H1 (cell line): ENCODE results near the gene EIF4EBP2. TPM values are rescaled to one million over a fixed set of nuclear protein-coding genes. Genes with fewer than 3 reads are reported as not detected.

ENCODE experiments used
- CTCF ChIA-PET: fragments of 300-600 bp; sonication (Branson Sonifier 250); formaldehyde crosslinking; loops from one replicate; lab custom pipeline; 2021; ENCODE audit not compliant: partially characterized antibody; lab: Charles Lee
- POLR2A ChIA-PET: fragments of 300-600 bp; sonication (Branson Sonifier 250); formaldehyde crosslinking; loops from one replicate; lab custom pipeline; 2021; ENCODE audit warnings: inconsistent platforms; ENCODE audit not compliant: partially characterized antibody; lab: Charles Lee
- DNase-seq, 2 experiments: peaks; one replicate each; pipeline versions ENCODE4 v3.0.0 to v3.0.0-alpha.2; 2010 to 2022; ENCODE audit warnings: low spot score in 2 of 2, low read depth in 1 of 2, mixed read lengths in 1 of 2
- FAIRE-seq: peaks from 2 replicates; lab custom pipeline; 2011; peaks lifted over from hg19 to GRCh38; lab: Jason Lieb, UNC
- H2AFZ ChIP-seq: 2 replicates; pipeline ENCODE4 v1.8.1; 2012; ENCODE audit warnings: low read length, inconsistent platforms
- H2AK5ac ChIP-seq: 2 replicates; pipeline ENCODE4 v1.6.1; 2013; ENCODE audit warnings: low read depth, low read length
- H2BK120ac ChIP-seq: replicated peaks from 2 replicates; pipeline ENCODE3; 2013; ENCODE audit warnings: low read depth, low read length, inconsistent platforms
- H2BK12ac ChIP-seq: 2 replicates; pipeline ENCODE4 v1.6.1; 2013; ENCODE audit warnings: low read depth, low read length
- H2BK15ac ChIP-seq: 2 replicates; pipeline ENCODE4 v1.6.1; 2013; ENCODE audit warnings: low read length
- H2BK20ac ChIP-seq: 2 replicates; pipeline ENCODE4 v1.6.1; 2013; ENCODE audit warnings: low read length
- H2BK5ac ChIP-seq: 2 replicates; pipeline ENCODE4 v1.6.1; 2013; ENCODE audit warnings: low read depth, low read length
- H3K14ac ChIP-seq: 2 replicates; pipeline ENCODE4 v1.6.1; 2013; ENCODE audit warnings: inconsistent platforms; ENCODE audit not compliant: insufficient read length
- H3K18ac ChIP-seq: 2 replicates; pipeline ENCODE4 v1.6.1; 2013; ENCODE audit warnings: low read length; ENCODE audit errors: extremely low read depth
- H3K23ac ChIP-seq: 2 replicates; pipeline ENCODE4 v1.6.1; 2013; ENCODE audit warnings: inconsistent platforms; ENCODE audit not compliant: insufficient read length
- H3K23me2 ChIP-seq: 2 replicates; pipeline ENCODE4 v1.6.1; 2013; ENCODE audit warnings: low read depth, low read length
- H3K27ac ChIP-seq: 2 replicates; pipeline ENCODE4 v1.6.1; 2011; ENCODE audit warnings: low read depth, low read length, inconsistent platforms
- H3K27me3 ChIP-seq, 4 experiments: replicated peaks in 1 of 4; 1 replicate in 1 of 4; 2 replicates in 3 of 4; pipeline versions ENCODE4 v1.6.1 to v1.8.1; 2011 to 2013; ENCODE audit warnings: low read length in 3 of 4, mild to moderate bottlenecking in 3 of 4, inconsistent platforms in 2 of 4, mixed read lengths in 2 of 4, moderate library complexity in 1 of 4; ENCODE audit not compliant: control insufficient read depth in 3 of 4, insufficient read depth in 3 of 4; ENCODE audit errors: extremely low read depth in 1 of 4
- H3K36me3 ChIP-seq, 4 experiments: 2 replicates each; pipeline versions ENCODE4 v1.6.1 to v1.8.1; 2011 to 2013; ENCODE audit warnings: mild to moderate bottlenecking in 4 of 4, low read length in 3 of 4, moderate library complexity in 2 of 4, control low read depth in 1 of 4, inconsistent platforms in 1 of 4; ENCODE audit not compliant: insufficient read depth in 4 of 4, control insufficient read depth in 2 of 4
- H3K4ac ChIP-seq: replicated peaks from 2 replicates; pipeline ENCODE3; 2013; ENCODE audit warnings: low read length, low read depth, mixed read lengths, inconsistent platforms; ENCODE audit not compliant: insufficient read length
- H3K4me1 ChIP-seq, 4 experiments: replicated peaks in 1 of 4; 1 replicate in 1 of 4; 2 replicates in 3 of 4; pipeline versions ENCODE4 v1.6.1 to v1.8.1; 2011 to 2013; ENCODE audit warnings: low read length in 3 of 4, inconsistent platforms in 2 of 4, mixed read lengths in 1 of 4; ENCODE audit not compliant: insufficient read depth in 4 of 4, control insufficient read depth in 3 of 4
- H3K4me2 ChIP-seq, 2 experiments: 2 replicates each; pipeline versions ENCODE4 v1.6.1 to v1.8.1; 2011 to 2013; ENCODE audit warnings: low read depth in 2 of 2, low read length in 2 of 2, control low read depth in 1 of 2, inconsistent platforms in 1 of 2, mild to moderate bottlenecking in 1 of 2; ENCODE audit not compliant: insufficient read depth in 1 of 2
- H3K4me3 ChIP-seq, 4 experiments: fragments of 200-600, 300-600 bp in 1 of 4; sonication (generic), shearing (Covaris generic), sonication (Bioruptor Twin) in 1 of 4; 2 replicates each; pipeline versions ENCODE4 v1.5.1 to v1.8.1; 2011 to 2016; ENCODE audit warnings: low read length in 4 of 4, low read depth in 3 of 4, control low read depth in 2 of 4, inconsistent platforms in 2 of 4, mild to moderate bottlenecking in 2 of 4, mixed read lengths in 1 of 4, moderate library complexity in 1 of 4; ENCODE audit not compliant: insufficient read depth in 2 of 4; ENCODE audit errors: extremely low read depth in 1 of 4
- H3K56ac ChIP-seq: replicated peaks from 2 replicates; pipeline ENCODE3; 2013; ENCODE audit warnings: low read depth, mild to moderate bottlenecking, mixed read lengths, low read length, inconsistent platforms; ENCODE audit not compliant: insufficient read length
- H3K79me1 ChIP-seq: 2 replicates; pipeline ENCODE4 v1.6.1; 2013; ENCODE audit warnings: low read depth, low read length, control low read depth
- H3K79me2 ChIP-seq, 2 experiments: 2 replicates each; pipeline versions ENCODE4 v1.6.1 to v1.8.1; 2012 to 2013; ENCODE audit warnings: low read length in 2 of 2, mild to moderate bottlenecking in 2 of 2, inconsistent platforms in 1 of 2; ENCODE audit not compliant: insufficient read depth in 2 of 2, control insufficient read depth in 1 of 2
- H3K9ac ChIP-seq, 4 experiments: replicated peaks in 1 of 4; 1 replicate in 1 of 4; 2 replicates in 3 of 4; pipeline versions ENCODE4 v1.6.1 to v1.8.1; 2011 to 2013; ENCODE audit warnings: low read depth in 3 of 4, low read length in 3 of 4, control low read depth in 2 of 4, mild to moderate bottlenecking in 2 of 4, moderate library complexity in 2 of 4, inconsistent platforms in 1 of 4; ENCODE audit errors: extremely low read depth in 1 of 4
- H3K9me3 ChIP-seq, 2 experiments: 2 replicates each; pipeline versions ENCODE4 v1.6.1 to v1.8.1; 2012 to 2013; ENCODE audit warnings: mild to moderate bottlenecking in 2 of 2, moderate library complexity in 2 of 2, control low read depth in 1 of 2, inconsistent platforms in 1 of 2, low read depth in 1 of 2, low read length in 1 of 2, mixed read lengths in 1 of 2; ENCODE audit not compliant: insufficient read depth in 2 of 2
- H4K20me1 ChIP-seq, 2 experiments: replicated peaks in 1 of 2; 2 replicates each; pipeline versions ENCODE3 to v1.8.1; 2011 to 2013; ENCODE audit warnings: inconsistent platforms in 2 of 2, low read length in 2 of 2, mild to moderate bottlenecking in 1 of 2; ENCODE audit not compliant: insufficient read depth in 2 of 2, control insufficient read depth in 1 of 2
- H4K5ac ChIP-seq: 2 replicates; pipeline ENCODE4 v1.6.1; 2013; ENCODE audit warnings: low read length, low read depth, mixed read lengths, inconsistent platforms; ENCODE audit not compliant: insufficient read length
- H4K8ac ChIP-seq: 2 replicates; pipeline ENCODE4 v1.8.0; 2013; ENCODE audit warnings: mild to moderate bottlenecking, moderate library complexity, low read length, inconsistent platforms; ENCODE audit not compliant: insufficient read depth; ENCODE audit errors: extremely low read depth
- H4K91ac ChIP-seq: replicated peaks from 2 replicates; pipeline ENCODE3; 2013; ENCODE audit warnings: low read length, mixed read lengths, inconsistent platforms; ENCODE audit not compliant: insufficient read length
- CHD1 ChIP-seq: IDR thresholded peaks from 2 replicates; pipeline ENCODE4 v1.6.1; 2012; ENCODE audit warnings: low read depth, low read length, improper control_type of control experiment
- CTBP2 ChIP-seq: IDR thresholded peaks from 2 replicates; pipeline ENCODE4 v1.7.0; 2011; ENCODE audit warnings: borderline replicate concordance, mild to moderate bottlenecking, moderate library complexity, mixed read lengths, low read length; ENCODE audit not compliant: insufficient read depth, insufficient read length
- HDAC6 ChIP-seq: IDR thresholded peaks from one replicate; pipeline ENCODE4 v1.7.1; 2012; ENCODE audit warnings: low read depth, mild to moderate bottlenecking, inconsistent platforms, low read length, moderate library complexity
- POU5F1 ChIP-seq: IDR thresholded peaks from 2 replicates; pipeline ENCODE4 v1.6.1; 2011; ENCODE audit warnings: low read depth, mild to moderate bottlenecking, low read length, moderate library complexity
- SUZ12 ChIP-seq: fragments of 200-600 bp; sonication (generic); IDR thresholded peaks from 2 replicates; pipeline ENCODE4 v1.6.1; 2012; ENCODE audit warnings: mild to moderate bottlenecking, inconsistent platforms, low read length, moderate library complexity, mixed read lengths
- WGBS, 2 experiments: shearing (Covaris generic) in 1 of 2; methylation state at CpG; one replicate each; pipeline versions ENCODE4 v1.1.6 to v1.1.7; 2013 to 2015; ENCODE audit warnings: low lambda C conversion rate in 2 of 2, mixed read lengths in 2 of 2, inconsistent platforms in 1 of 2, low coverage in 1 of 2, missing lambda C conversion rate in 1 of 2; ENCODE audit not compliant: insufficient replicate concordance in 2 of 2, insufficient coverage in 1 of 2, insufficient read length in 1 of 2; ENCODE audit errors: extremely low coverage in 1 of 2, missing lambda C conversion rate in 1 of 2; 5-methylcytosine and 5-hydroxymethylcytosine counted together
- polyA plus RNA-seq, 7 experiments: library from polyadenylated mRNA; depleted of rRNA in 3 of 7; stranded (reverse) in 5 of 7; unstranded in 2 of 7; fragments of >200 nt in 5 of 7; fragments of 200-250 nt in 2 of 7; gene quantifications; 1 replicate in 5 of 7; 2 replicates in 1 of 7; 4 replicates in 1 of 7; pipeline versions ENCODE4 v1.2.1 to v1.2.3, GENCODE V29; 2011 to 2013; ENCODE audit warnings: missing spikeins in 2 of 7, mixed read lengths in 2 of 7
- total RNA-seq: library from RNA; stranded (reverse); fragmentation: NEBNext Ultra II Directional; extraction: Animal tissue kit (Norgen Biotek cat#: 25700); gene quantifications from 2 replicates; pipeline ENCODE4 v1.2.1, GENCODE V29; 2021
- TF ChIP-seq, protein P1 (sequence below): IDR thresholded peaks from 2 replicates; pipeline ENCODE4 v1.6.1; 2012; ENCODE audit warnings: inconsistent platforms
- TF ChIP-seq, protein P2 (sequence below): IDR thresholded peaks from 2 replicates; pipeline ENCODE4 v1.6.1; 2011; ENCODE audit warnings: low read length, improper control_type of control experiment

The EIF4EBP2 gene
- total and polyA plus RNA-seq, 2 of the 8 experiments (the other 6 are each of a cell fraction or from before 2014, with no cell fraction given) = 55.3 to 144 TPM

DNA sequence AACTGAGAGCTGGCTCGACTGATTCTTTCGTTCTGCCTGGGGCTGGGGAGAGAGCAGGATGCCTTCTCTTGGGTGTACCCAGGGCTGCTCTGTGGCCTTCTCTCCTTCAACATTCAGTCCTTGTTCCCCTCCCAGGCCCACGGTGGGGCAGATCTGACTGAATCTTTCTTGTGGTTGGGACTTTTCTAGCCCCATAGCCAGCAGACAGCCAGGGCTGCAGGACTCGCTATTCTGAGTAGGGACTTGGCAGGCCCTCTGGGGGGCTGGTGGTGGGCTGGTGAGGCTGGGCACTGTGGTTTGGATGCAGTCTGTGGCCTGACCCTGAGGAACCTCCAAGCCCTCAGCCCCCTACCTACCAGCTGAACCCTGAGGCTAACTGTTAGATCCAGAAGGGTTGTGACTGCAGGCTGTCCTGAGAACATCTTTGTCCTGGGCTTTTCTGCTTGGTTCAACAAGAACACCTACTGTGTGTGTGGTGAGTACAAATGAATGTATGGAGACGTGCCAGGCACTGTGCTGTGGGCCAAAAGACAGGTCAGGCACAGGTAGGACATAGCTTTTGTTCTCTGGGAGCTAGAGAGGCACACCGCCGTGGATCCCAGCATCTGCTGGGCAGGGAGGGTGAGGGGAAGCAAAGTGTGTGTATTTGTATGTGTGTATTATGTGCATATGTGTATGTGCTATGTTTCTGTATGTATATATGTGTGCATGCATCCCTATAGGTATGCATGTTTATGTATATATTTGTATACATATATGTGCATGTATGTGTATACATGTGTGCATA lies 72.5 kb downstream of the EIF4EBP2 start:
- Histone ChIP-seq H3K9me3 (no peaks in the 10 kb centered on the region), H3K14ac (no peak overlapping the region), H2BK120ac (no peak overlapping the region), H3K4me3 (no peak overlapping the region), H2BK20ac (no peak overlapping the region), H4K91ac (no peak overlapping the region), H2BK15ac (no peak overlapping the region; the same call in 1 of the 2 replicates), H3K9ac (no peak overlapping the region), H2BK5ac (no peak overlapping the region), H3K79me1 (no peaks in the 10 kb centered on the region; the same call in 1 of the 2 replicates), H2AK5ac (no peak overlapping the region), H3K23me2 (peaks cover 17% of the 10 kb centered on the region; the same call in 1 of the 2 replicates), H4K8ac (no peak overlapping the region), H2BK12ac (no peak overlapping the region), H4K5ac (no peak overlapping the region), H3K4me2 (no peak overlapping the region; a peak in 1 of 4 replicates), H3K27ac (no peak overlapping the region), H2AFZ (no peak overlapping the region), H3K36me3 (no peaks in the 10 kb centered on the region), H3K4me1 (peaks cover 9 to 22% (median 17%) of the 10 kb centered on the region in 4 experiments), H3K18ac (no peak overlapping the region), H3K23ac (no peak overlapping the region), H3K79me2 (peaks cover 0 to 21% of the 10 kb centered on the region in 2 experiments; a peak in 3 of 4 replicates), H3K27me3 (peaks cover 0 to 6% (median 2%) of the 10 kb centered on the region in 4 experiments; a peak in 4 of 7 replicates), H3K56ac (no peak overlapping the region), H4K20me1 (peaks cover 0 to 7% of the 10 kb centered on the region in 2 experiments), H3K4ac (no peak overlapping the region)
- POLR2A ChIA-PET = interaction anchor here (0.9 to 1.7 kb wide), 6 partner anchors 9 to 62 kb away, joined by 3 to 5 read pairs (median 4); no protein-coding TSS in a partner anchor
- no peak for FAIRE-seq
- TF ChIP-seq CTBP2 (no peak), CHD1 (no peak), HDAC6 (no peak), SUZ12 (no peak), POU5F1 (no peak)
- TF ChIP-seq, protein P1, sequence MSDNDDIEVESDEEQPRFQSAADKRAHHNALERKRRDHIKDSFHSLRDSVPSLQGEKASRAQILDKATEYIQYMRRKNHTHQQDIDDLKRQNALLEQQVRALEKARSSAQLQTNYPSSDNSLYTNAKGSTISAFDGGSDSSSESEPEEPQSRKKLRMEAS = no peak
- TF ChIP-seq, protein P2, sequence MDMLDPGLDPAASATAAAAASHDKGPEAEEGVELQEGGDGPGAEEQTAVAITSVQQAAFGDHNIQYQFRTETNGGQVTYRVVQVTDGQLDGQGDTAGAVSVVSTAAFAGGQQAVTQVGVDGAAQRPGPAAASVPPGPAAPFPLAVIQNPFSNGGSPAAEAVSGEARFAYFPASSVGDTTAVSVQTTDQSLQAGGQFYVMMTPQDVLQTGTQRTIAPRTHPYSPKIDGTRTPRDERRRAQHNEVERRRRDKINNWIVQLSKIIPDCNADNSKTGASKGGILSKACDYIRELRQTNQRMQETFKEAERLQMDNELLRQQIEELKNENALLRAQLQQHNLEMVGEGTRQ = no peak
- WGBS, 2 experiments = 74% methylated on average over 7 of the region's 7 CpGs; no CpG with 5 or more reads in 1 of the 2 experiments
- DNase-seq = no peak
- CTCF ChIA-PET = interaction anchor here (1.0 to 43.0 kb wide), 15 partner anchors 8 to 351 kb away, joined by 3 to 908 read pairs (median 5); no protein-coding TSS in a partner anchor
